ENCODE measurements around the gene UBE2R2.
"Not testable (repeated sequence)": the region's sequence is repeated elsewhere in the genome, so short reads cannot be mapped to it uniquely, and the experiment has no call there.

UBE2R2 gene

GRCh38 chr9:33798545-33798944, 18.4 kb upstream of the UBE2R2 start:
- DNase-seq (ENCODE audit: low spot score), result no peak

GRCh38 chr9:33799928-33800704, 16.8 kb upstream of the UBE2R2 start:
- DNase-seq (ENCODE audit: low spot score), result no peak

GRCh38 chr9:33800886-33801285, 16.1 kb upstream of the UBE2R2 start:
- DNase-seq (ENCODE audit: low spot score), result no peak

GRCh38 chr9:33801943-33802500, 14.9 kb upstream of the UBE2R2 start:
- DNase-seq (ENCODE audit: low spot score), result not testable (repeated sequence)

- not testable (repeated sequence) for DNase-seq (ENCODE audit: low spot score)
Observed at GRCh38 chr9:33804196-33804595, 12.8 kb upstream of the UBE2R2 start.

GRCh38 chr9:33807156-33807555, 9.8 kb upstream of the UBE2R2 start:
- not testable (repeated sequence) for DNase-seq (ENCODE audit: low spot score)

DNA sequence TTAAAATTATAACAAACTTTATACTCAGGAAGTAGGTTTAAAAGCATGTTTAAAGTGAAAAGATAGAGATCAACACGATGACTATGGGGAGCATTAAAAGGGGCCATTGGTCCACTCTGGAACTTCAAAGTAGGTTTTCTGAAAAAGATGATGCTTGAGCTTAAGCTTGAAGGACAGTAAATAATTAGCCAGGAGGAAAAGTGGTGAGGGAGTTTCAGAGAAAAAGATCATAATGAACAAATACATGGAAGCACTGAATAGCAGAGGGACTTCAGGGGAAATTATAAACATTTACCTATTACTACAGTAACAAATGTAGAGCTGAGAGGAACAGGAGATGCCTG, 8.0 kb upstream of the UBE2R2 start:
- not testable (repeated sequence) for DNase-seq (ENCODE audit: low spot score)

DNA sequence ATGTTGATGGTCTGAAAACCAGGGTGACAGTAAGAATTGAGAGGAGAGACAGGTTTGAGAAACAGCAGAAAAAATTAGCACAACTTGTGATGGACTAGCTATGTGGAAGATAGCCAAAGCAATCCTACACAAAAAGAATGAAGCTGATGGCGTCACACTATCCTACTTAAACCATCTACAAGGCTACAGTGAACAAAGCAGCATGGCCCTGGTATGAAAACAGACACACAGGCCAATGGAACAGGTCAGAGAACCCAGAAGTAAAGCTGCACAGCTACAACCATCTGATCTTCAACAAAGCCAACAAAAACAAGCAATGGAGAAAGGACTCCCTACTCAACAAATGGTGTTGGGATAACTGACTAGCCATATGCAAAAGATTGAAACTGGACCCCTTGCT, 7.5 kb upstream of the UBE2R2 start:
- DNase-seq (ENCODE audit: low spot score), result no peak

DNA sequence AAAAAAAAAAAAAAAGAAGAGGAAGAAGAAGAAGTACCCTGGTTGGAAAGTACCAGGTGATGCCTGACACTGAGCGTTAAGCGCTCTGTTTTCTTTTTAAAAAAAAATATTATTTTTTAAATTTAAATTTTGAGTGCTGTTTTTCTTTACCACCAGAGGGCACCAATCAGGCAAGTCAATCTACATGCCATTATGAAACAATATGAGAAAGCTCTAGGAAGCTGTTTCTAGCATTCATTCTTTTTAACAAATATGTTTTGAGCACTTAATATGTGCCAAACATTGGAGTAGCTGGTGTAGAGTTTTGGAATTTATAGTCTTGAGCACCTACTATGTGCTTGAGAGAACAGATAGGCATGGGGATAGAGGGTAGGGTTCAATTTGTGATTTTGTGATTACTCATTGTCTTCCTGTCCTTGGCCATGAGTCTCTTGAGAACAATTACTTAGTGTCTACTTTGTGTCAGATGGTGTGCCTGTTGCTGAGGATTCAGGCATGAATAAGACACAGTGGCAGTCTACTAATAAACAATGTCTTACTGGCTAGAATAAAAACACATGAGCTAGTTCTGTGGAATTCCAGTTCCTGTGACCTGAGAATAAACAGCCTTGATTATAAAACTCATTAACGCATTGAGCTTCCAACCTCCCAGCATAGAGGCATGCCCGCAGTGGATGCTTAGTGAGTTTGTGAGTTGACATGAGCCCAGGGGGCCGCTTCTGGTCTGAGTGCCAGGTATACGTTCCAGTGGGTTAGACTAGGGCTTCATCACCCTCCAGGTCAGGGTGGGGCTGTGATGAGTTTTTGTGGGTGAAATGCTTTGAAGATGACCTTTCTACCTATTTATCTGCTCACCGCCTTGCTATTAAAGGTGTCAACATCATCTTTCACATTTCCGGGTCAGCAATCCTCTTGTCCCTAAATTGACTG, 3.0 kb upstream of the UBE2R2 start:
- DNase-seq (ENCODE audit: low spot score), result peak; percentile 37

DNA sequence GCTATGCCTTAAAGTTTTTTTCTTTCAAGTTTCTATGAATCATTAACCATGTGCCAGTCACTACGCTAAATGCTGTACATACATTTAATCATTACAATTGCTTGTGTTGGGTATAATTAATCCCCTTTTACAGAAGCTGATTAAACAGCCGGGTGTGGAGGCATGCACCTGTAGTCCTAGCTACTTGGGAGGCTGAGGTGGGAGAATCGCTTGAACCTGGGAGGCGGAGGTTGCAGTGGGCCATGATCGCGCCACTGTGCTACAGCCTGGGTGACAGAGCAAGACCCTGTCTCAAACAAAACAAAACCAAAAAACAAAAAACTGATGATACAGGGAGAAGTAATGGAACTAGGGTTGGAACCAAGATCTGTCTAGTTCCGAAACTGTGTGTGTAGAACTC, 1.2 kb upstream of the UBE2R2 start:
- no peak for DNase-seq (ENCODE audit: low spot score)

DNA sequence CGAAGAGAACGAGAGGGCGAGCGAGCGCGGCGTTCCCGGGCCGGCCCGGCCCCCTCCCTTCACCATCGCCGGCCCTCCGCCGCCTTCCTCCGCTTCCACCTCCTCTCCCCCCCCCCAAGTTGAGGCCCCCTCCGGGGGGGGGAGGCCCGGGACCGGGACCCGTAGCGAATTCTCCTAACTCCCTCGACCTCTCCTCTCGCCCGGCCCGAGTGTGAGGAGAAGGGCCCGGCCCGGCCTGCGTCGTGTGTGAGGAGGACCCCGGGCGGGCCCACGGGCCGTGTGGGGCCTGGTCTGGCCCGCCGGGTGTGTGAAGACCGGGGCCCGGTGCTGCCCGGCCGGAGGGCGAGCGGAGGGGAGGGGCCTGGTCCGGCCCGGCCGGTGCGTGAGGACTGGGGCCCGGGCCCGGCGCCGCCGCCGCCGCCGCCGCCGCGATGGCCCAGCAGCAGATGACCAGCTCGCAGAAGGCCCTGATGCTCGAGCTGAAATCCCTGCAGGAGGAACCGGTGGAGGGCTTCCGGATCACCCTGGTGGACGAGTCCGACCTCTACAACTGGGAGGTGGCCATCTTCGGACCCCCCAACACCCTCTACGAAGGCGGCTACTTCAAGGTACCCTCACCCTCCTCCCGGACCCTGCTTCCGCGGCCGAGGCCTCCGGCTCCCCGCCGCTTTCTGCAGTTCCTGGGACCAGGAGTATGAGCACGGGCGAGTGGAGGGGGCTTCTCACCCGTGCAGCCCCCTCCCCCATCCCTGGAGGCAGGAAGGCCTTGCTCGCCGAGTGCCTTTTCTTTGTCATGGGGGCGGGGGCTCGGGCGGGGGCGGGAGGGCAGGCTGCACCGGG, 587 bp downstream of the UBE2R2 start:
- DNase-seq (ENCODE audit: low spot score), result peak; percentile 83

DNA sequence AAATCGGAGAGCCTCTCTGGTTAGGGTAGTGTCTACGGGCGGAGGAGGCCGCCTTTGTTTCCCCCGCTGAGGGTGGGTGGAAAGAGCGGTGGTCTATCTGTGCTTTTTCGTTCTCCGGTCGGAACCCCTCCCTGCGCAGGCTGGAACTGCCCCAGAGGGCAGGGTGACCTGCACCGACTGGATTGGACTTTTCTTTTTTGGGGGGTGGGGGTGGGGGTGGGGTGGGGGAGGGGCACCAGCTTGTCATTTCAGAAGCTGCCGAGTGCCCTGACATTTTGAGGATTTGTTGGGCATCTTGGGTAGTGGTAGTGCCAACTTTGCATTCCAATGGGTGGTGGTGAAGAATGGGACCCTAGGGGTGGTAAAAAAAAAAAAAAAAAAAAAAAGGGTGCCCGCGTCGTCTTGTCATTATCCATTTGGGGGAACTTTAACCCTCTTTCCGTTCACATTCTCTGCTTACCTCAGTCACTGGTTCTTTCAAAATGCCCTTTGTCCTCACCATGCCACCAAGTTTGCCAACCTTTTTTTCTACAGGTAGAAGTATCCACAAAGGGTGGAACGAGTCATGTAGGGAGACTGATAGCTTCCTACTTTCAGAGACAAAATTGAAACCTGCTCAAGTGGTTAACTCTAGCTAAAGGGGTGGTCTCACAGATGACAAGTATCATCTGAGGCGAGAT, 1.3 kb downstream of the UBE2R2 start:
- no peak for DNase-seq (ENCODE audit: low spot score)

- DNase-seq (ENCODE audit: low spot score), result no peak
Observed at GRCh38 chr9:33818847-33819500, 2.0 kb downstream of the UBE2R2 start.

DNA sequence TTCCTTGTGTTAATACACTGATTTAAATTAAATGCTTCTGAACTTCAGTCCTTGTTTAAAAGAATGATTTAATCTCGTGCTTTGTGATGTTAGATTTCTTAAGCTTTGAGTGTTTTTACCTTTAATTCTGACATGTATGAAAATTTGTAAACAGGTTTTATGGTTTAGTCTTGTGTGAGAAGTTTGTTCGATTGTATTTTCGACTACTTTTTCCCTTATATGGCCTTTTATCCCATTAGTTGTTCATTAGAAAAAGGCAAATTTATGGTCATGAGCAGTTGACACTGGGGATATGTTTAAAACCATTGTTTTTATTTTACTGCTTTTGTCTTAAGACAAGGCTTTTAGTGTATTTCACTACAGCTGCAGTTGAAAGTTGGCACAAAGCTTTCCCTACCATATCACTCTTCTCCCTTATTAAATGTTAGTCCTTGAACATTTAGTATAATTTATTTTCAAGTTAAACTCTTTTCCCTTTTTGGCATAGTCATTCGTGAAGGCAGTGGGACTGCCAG, 3.3 kb downstream of the UBE2R2 start:
- DNase-seq (ENCODE audit: low spot score), result no peak

DNA sequence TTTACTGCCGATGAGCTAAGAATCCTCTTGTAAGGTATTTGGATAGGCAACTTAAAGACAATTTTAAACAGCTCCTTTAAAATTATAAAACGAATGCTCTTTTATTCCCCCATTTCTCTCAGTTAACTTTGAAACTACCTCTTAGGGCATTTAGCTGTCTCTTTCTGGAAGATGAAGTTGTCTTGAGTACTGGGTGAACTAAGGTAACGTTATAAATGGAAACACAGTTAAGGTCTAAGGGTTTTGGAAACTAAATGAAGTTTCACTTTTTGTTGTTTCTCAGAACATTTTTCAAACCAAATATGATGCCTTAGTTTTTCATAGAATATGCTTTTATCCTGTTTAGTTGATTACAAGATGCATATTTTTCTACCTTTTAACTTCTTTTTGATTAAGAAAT, 6.8 kb downstream of the UBE2R2 start:
- DNase-seq (ENCODE audit: low spot score), result no peak

GRCh38 chr9:33827285-33827684, 10.3 kb downstream of the UBE2R2 start:
- DNase-seq (ENCODE audit: low spot score), result not testable (repeated sequence)

DNA sequence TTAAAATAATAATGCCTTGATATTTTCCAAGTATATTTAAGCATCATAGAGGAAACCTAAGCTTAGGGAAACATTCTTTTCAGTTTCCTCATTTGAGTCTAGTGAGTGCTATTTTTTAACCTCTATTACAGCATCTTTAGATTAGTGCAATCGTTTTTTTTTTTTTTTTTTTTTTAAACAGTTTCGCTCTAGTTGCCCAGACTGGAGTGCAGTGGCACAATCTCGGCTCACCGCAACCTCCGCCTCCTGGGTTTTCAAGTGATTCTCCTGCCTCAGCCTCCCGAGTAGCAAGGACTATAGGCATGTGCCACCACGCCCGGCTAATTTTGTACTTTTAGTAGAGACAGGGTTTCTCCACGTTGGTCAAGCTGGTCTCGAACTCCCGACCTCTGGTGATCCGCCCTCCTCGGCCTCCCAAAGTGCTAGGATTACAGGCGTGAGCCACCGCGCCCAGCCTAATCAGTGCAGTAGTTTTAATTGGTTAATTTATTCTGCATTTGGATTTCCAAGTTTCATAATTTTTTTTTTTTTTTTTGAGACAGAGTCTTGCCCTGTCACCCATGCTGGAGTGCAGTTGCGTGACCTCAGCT, 12.8 kb downstream of the UBE2R2 start:
- DNase-seq (ENCODE audit: low spot score), result not testable (repeated sequence)

DNA sequence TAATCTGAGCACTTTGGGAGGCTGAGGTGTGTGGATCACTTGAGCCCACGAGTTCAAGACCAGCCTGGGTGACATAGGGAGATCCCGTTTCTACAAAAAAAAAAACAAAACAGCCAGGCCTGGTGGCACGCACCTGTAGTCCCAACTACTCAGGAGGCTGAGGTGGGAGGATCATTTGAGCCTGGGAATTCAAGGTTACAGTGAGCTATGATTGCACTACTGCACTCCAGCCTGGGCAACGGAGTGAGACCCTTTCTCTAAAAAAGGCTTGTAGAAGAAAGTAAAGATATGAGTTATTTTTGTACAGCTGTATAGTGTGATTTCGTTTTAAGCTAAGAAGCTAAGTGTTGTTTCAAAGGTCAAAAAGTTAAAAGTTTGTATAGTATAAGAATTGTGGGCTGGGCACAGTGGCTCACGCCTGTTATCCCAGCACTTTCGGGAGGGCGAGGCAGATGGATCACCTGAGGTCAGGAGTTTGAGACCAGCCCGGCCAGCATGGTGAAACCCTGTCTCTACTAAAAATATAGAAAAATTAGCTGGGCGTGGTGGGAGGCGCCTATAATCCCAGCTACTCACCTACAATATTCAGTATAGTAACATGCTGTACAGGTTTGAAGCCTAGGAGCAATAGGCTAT, 18.8 kb downstream of the UBE2R2 start:
- DNase-seq (ENCODE audit: low spot score), result no peak

DNA sequence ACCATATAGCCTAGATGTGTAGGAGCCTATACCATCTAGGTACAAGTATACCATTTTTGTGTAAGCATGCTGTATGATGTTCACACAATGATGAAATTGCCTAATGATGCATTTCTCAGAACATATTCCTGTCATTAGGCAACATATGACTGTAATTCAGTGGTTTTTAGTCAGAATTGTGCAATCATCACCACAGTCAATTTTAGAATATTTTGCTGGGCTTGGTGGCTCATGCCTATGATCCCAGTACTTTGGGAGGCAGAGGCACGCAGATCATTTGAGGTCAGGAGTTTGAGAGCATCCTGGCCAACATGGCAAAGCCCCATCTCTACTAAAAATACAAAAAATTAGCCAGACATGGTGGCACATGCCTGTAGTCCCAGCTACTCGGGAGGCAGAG, 19.3 kb downstream of the UBE2R2 start:
- DNase-seq (ENCODE audit: low spot score), result not testable (repeated sequence)

Measured in SK-N-DZ (cell line).